ENCODE results near the gene TMEM165. TPM values are rescaled to one million over a fixed set of nuclear protein-coding genes. Genes with fewer than 3 reads are reported as not detected.

The TMEM165 gene
- total and polyA plus RNA-seq, 9 of the 15 experiments (the other 6 are each of a cell fraction or from before 2014, with no cell fraction given), result 21.3 to 145 (median 96.8) TPM

DNA sequence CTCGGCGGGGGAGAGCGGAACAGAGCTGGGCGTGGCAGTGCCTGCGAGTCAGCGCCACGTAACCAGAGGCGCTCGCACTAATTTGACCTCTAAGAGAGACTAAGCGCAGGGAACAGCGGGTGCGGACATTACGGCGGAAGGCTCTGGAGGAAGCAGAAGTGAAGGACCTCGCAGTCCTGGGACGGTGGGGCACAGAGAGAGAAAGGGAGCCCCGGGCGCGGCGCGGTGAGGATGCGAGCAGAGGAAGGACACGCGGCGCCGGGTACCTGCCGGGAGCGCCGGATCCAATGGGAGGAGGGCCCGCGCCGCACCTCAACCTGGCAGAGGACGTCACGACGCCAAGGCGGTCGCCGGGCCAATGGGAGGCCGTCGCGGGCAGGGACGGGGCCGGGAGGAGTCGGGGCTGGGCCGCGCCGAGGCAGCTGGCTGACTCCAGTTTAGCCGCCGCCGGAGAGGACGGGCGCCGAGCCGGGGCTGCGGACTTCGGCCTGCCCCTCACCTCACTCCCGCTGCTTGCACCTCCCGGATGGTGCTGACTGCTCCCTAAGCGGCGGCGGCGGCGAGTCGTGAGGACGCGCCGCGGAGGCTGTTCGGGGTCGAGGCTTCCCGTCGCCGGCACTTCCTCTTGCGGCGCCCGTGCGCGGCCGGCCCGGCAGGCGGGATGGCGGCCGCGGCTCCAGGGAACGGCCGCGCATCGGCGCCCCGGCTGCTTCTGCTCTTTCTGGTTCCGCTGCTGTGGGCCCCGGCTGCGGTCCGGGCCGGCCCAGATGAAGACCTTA, at the start of gene TMEM165 (continued):
- TF ChIP-seq DDX20 (tag; IDR thresholded peaks at IDR 0.05; ENCODE audit: low read depth) (no peak), HDGF (IDR thresholded peaks at IDR 0.05) (no peak), PHF8 (IDR thresholded peaks at IDR 0.05; ENCODE audit: borderline replicate concordance, low read length) (peak; percentile 91; the same call in 1 of the 2 replicates), NFIC (IDR thresholded peaks at IDR 0.05) (no peak; the same call in 1 of the 2 replicates), SUPT5H (IDR thresholded peaks at IDR 0.05) (peak; percentile 87), ZNF232 (CRISPR knock-in tag; IDR thresholded peaks at IDR 0.05) (no peak), PURB (CRISPR knock-in tag; IDR thresholded peaks at IDR 0.05; ENCODE audit: low read depth) (no peak), PML (IDR thresholded peaks at IDR 0.05; ENCODE audit: low read length) (peak; percentile 47; the same call in 1 of the 2 replicates), NELFE (IDR thresholded peaks at IDR 0.05; ENCODE audit: insufficient read depth, insufficient read length) (no peak), MCM2 (IDR thresholded peaks at IDR 0.05; ENCODE audit: low read depth) (no peak), WHSC1 (IDR thresholded peaks at IDR 0.05; ENCODE audit: low read length) (no peak), PYGO2 (tag; IDR thresholded peaks at IDR 0.05) (no peak), ZNF140 (CRISPR knock-in tag; IDR thresholded peaks at IDR 0.05) (no peak), ZC3H11A (IDR thresholded peaks at IDR 0.05; ENCODE audit: low read depth, low read length) (0 out of 2 replicates have a peak, but pooled peaks have one; percentile 22), TCF3 (CRISPR knock-in tag; IDR thresholded peaks at IDR 0.05) (0 out of 2 replicates have a peak, but pooled peaks have one; percentile 26), ZNF561 (CRISPR knock-in tag; conservative IDR thresholded peaks at IDR 0.05) (no peak), ZNF780A (CRISPR knock-in tag; IDR thresholded peaks at IDR 0.05) (no peak)
- TF ChIP-seq, protein P1, sequence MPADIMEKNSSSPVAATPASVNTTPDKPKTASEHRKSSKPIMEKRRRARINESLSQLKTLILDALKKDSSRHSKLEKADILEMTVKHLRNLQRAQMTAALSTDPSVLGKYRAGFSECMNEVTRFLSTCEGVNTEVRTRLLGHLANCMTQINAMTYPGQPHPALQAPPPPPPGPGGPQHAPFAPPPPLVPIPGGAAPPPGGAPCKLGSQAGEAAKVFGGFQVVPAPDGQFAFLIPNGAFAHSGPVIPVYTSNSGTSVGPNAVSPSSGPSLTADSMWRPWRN (IDR thresholded peaks at IDR 0.05; ENCODE audit: low read depth), result no peak
- TF ChIP-seq, protein P2, sequence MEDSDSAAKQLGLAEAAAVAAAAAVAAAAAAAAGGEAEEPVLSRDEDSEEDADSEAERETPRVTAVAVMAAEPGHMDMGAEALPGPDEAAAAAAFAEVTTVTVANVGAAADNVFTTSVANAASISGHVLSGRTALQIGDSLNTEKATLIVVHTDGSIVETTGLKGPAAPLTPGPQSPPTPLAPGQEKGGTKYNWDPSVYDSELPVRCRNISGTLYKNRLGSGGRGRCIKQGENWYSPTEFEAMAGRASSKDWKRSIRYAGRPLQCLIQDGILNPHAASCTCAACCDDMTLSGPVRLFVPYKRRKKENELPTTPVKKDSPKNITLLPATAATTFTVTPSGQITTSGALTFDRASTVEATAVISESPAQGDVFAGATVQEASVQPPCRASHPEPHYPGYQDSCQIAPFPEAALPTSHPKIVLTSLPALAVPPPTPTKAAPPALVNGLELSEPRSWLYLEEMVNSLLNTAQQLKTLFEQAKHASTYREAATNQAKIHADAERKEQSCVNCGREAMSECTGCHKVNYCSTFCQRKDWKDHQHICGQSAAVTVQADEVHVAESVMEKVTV (CRISPR knock-in tag; IDR thresholded peaks at IDR 0.05), result no peak
- TF ChIP-seq, protein P3, sequence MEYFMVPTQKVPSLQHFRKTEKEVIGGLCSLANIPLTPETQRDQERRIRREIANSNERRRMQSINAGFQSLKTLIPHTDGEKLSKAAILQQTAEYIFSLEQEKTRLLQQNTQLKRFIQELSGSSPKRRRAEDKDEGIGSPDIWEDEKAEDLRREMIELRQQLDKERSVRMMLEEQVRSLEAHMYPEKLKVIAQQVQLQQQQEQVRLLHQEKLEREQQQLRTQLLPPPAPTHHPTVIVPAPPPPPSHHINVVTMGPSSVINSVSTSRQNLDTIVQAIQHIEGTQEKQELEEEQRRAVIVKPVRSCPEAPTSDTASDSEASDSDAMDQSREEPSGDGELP (CRISPR knock-in tag; IDR thresholded peaks at IDR 0.05; ENCODE audit: borderline replicate concordance), result peak; percentile 86
- TF ChIP-seq, protein P4, sequence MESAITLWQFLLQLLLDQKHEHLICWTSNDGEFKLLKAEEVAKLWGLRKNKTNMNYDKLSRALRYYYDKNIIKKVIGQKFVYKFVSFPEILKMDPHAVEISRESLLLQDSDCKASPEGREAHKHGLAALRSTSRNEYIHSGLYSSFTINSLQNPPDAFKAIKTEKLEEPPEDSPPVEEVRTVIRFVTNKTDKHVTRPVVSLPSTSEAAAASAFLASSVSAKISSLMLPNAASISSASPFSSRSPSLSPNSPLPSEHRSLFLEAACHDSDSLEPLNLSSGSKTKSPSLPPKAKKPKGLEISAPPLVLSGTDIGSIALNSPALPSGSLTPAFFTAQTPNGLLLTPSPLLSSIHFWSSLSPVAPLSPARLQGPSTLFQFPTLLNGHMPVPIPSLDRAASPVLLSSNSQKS (CRISPR knock-in tag; IDR thresholded peaks at IDR 0.05), result no peak
